GM12878 (cell line): ENCODE measurements around the gene MRPS18A. TPM values are rescaled to one million over a fixed set of nuclear protein-coding genes. Genes with fewer than 3 reads are reported as not detected.

Source experiments
- ATAC-seq: fragments of 200-7000 bp; cut with Tn5 transposase; 3 replicates; pipeline ENCODE4 v1.9.1; 2020; ENCODE audit warnings: mild to moderate bottlenecking, moderate library complexity
- BruUV-seq: library from RNA; stranded (reverse); fragments of 400-500 nt; replicated peaks from 2 replicates; lab custom pipeline; 2021; lab: Mats Ljungman, UMichigan
- CTCF ChIA-PET: fragments of 300-600 bp; sonication (Branson Sonifier 250); formaldehyde crosslinking; extraction: SDS; loops from one replicate; lab custom pipeline; 2021; ENCODE audit warnings: inconsistent platforms; lab: Yijun Ruan, JAX
- POLR2A ChIA-PET: fragments of 350-600 bp; formaldehyde crosslinking; extraction: SDS; loops from one replicate; lab custom pipeline; 2021; ENCODE audit warnings: inconsistent platforms; lab: Charles Lee
- RAD21 ChIA-PET: fragments of 300-600 bp; sonication (Branson Sonifier 250); formaldehyde crosslinking; loops from one replicate; lab custom pipeline; 2023; ENCODE audit warnings: antibody characterized with exemption; ENCODE audit not compliant: unreplicated experiment; lab: Charles Lee
- SMC1A ChIA-PET: fragments of 300-600 bp; sonication (Branson Sonifier 250); formaldehyde crosslinking; loops from one replicate; lab custom pipeline; 2023; ENCODE audit not compliant: unreplicated experiment, uncharacterized antibody; lab: Charles Lee
- DNase-seq: peaks from one replicate; pipeline ENCODE4 v3.0.0-alpha.2; 2011; ENCODE audit warnings: low read depth, low spot score
- FAIRE-seq: peaks from 3 replicates; lab custom pipeline; 2011; peaks lifted over from hg19 to GRCh38; lab: Jason Lieb, UNC
- H2AFZ ChIP-seq: 2 replicates; pipeline ENCODE4 v1.6.0; 2011; ENCODE audit warnings: low read depth, low read length, control low read depth; ENCODE audit not compliant: control insufficient read depth
- H3K27ac ChIP-seq: 2 replicates; pipeline ENCODE4 v1.5.1; 2011; ENCODE audit warnings: control low read depth; ENCODE audit not compliant: control insufficient read depth, insufficient read depth
- H3K27me3 ChIP-seq, 2 experiments: replicated peaks in 1 of 2; 2 replicates each; pipeline versions ENCODE4 v1.6.0 to v1.6.1; 2011; ENCODE audit warnings: low read length in 1 of 2; ENCODE audit not compliant: control insufficient read depth in 2 of 2, insufficient read depth in 2 of 2
- H3K36me3 ChIP-seq, 2 experiments: 2 replicates each; pipeline ENCODE4 v1.5.1; 2011; ENCODE audit warnings: low read length in 1 of 2; ENCODE audit not compliant: control insufficient read depth in 2 of 2, insufficient read depth in 2 of 2
- H3K4me1 ChIP-seq: 2 replicates; pipeline ENCODE4 v1.6.1; 2011; ENCODE audit warnings: mild to moderate bottlenecking, low read length, moderate library complexity, mixed read lengths; ENCODE audit not compliant: control insufficient read depth, insufficient read depth
- H3K4me2 ChIP-seq: 2 replicates; pipeline ENCODE4 v1.6.0; 2011; ENCODE audit warnings: control low read depth; ENCODE audit not compliant: control insufficient read depth, insufficient read depth
- H3K4me3 ChIP-seq: fragments of 200-600 bp; sonication (generic); 2 replicates; pipeline ENCODE4 v1.5.1; 2016
- H3K79me2 ChIP-seq: 2 replicates; pipeline ENCODE4 v1.6.0; 2011; ENCODE audit warnings: low read length; ENCODE audit not compliant: control insufficient read depth, insufficient read depth
- H3K9ac ChIP-seq: 2 replicates; pipeline ENCODE4 v1.8.0; 2011; ENCODE audit warnings: low read length, control low read depth, mixed read lengths; ENCODE audit not compliant: control insufficient read depth, insufficient read depth
- H3K9me3 ChIP-seq: replicated peaks from 3 replicates; pipeline ENCODE4 v1.5.1; 2011; ENCODE audit warnings: mild to moderate bottlenecking, low read length; ENCODE audit not compliant: control insufficient read depth, insufficient read depth
- H4K20me1 ChIP-seq: 2 replicates; pipeline ENCODE4 v1.6.0; 2011; ENCODE audit not compliant: control insufficient read depth, insufficient read depth
- BRCA1 ChIP-seq: IDR thresholded peaks from 2 replicates; pipeline ENCODE4 v1.6.1; 2011; ENCODE audit warnings: low read depth, low read length, improper control_type of control experiment
- CEBPB ChIP-seq, 2 experiments: fragments of 150-350 bp in 1 of 2; IDR thresholded peaks; 2 replicates each; pipeline ENCODE4 v1.6.1; 2012 to 2014; ENCODE audit warnings: low read depth in 2 of 2, low read length in 2 of 2, borderline replicate concordance in 1 of 2, inconsistent platforms in 1 of 2
- FOS ChIP-seq: IDR thresholded peaks from 3 replicates; pipeline ENCODE4 v1.6.1; 2011; ENCODE audit warnings: borderline replicate concordance; ENCODE audit not compliant: insufficient read length; ENCODE audit errors: extremely low read depth
- IKZF1 ChIP-seq: fragments of 450-650 bp; conservative IDR thresholded peaks from 2 replicates; pipeline ENCODE4 v1.6.1; 2017; ENCODE audit warnings: antibody characterized with exemption, mild to moderate bottlenecking
- KAT2A ChIP-seq: conservative IDR thresholded peaks from 2 replicates; pipeline ENCODE4 v1.6.1; 2011; ENCODE audit warnings: low read depth, low read length; ENCODE audit not compliant: control insufficient read depth
- KDM1A ChIP-seq: fragments of 200-600 bp; sonication (generic); IDR thresholded peaks from 2 replicates; pipeline ENCODE4 v1.6.1; 2016; ENCODE audit warnings: borderline replicate concordance
- MEF2B ChIP-seq: fragments of 450-650 bp; IDR thresholded peaks from 2 replicates; pipeline ENCODE4 v1.6.1; 2018; ENCODE audit warnings: mild to moderate bottlenecking, moderate library complexity; ENCODE audit not compliant: partially characterized antibody, poor library complexity, severe bottlenecking
- MLLT1 ChIP-seq: fragments of 450-650 bp; IDR thresholded peaks from 2 replicates; pipeline ENCODE4 v1.6.1; 2016; ENCODE audit warnings: mild to moderate bottlenecking
- MTA3 ChIP-seq: IDR thresholded peaks from 2 replicates; pipeline ENCODE4 v1.6.1; 2012; ENCODE audit warnings: low read length, inconsistent platforms, borderline replicate concordance
- MYB ChIP-seq: fragments of 150-350 bp; IDR thresholded peaks from 2 replicates; pipeline ENCODE4 v1.6.1; 2014; ENCODE audit warnings: mild to moderate bottlenecking, low read depth, low read length, borderline replicate concordance
- MYC ChIP-seq: IDR thresholded peaks from 2 replicates; pipeline ENCODE4 v1.6.1; 2011; ENCODE audit warnings: mild to moderate bottlenecking, low read length, moderate library complexity, inconsistent platforms; ENCODE audit not compliant: insufficient read depth, insufficient replicate concordance, insufficient read length, severe bottlenecking
- NFIC ChIP-seq: IDR thresholded peaks from 2 replicates; pipeline ENCODE4 v1.6.1; 2012; ENCODE audit warnings: low read depth, mild to moderate bottlenecking, inconsistent platforms, low read length, moderate library complexity
- NFXL1 ChIP-seq: fragments of 450-650 bp; IDR thresholded peaks from 2 replicates; pipeline ENCODE4 v1.6.1; 2017; ENCODE audit warnings: antibody characterized with exemption, mild to moderate bottlenecking, borderline replicate concordance
- RAD21 ChIP-seq: IDR thresholded peaks from 2 replicates; pipeline ENCODE4 v1.6.1; 2011; ENCODE audit warnings: mild to moderate bottlenecking, low read depth, low read length, moderate library complexity; ENCODE audit not compliant: insufficient read depth
- RFX5 ChIP-seq: IDR thresholded peaks from 2 replicates; pipeline ENCODE4 v1.6.1; 2011; ENCODE audit warnings: low read depth, low read length, improper control_type of control experiment
- SIN3A ChIP-seq: IDR thresholded peaks from 2 replicates; pipeline ENCODE4 v1.6.1; 2012; ENCODE audit warnings: low read depth, low read length, improper control_type of control experiment
- SRF ChIP-seq, 2 experiments: IDR thresholded peaks; 2 replicates each; pipeline ENCODE4 v1.6.1; 2011; ENCODE audit warnings: low read depth in 2 of 2, low read length in 2 of 2, mild to moderate bottlenecking in 1 of 2, moderate library complexity in 1 of 2
- STAT3 ChIP-seq: IDR thresholded peaks from 2 replicates; pipeline ENCODE4 v1.6.1; 2011; ENCODE audit warnings: low read depth, low read length, improper control_type of control experiment
- SUZ12 ChIP-seq: fragments of 200-600 bp; sonication (generic); IDR thresholded peaks from one replicate; pipeline ENCODE4 v1.6.1; 2018; ENCODE audit warnings: antibody characterized with exemption, mild to moderate bottlenecking; ENCODE audit not compliant: unreplicated experiment
- ZSCAN29 ChIP-seq: fragments of 450-650 bp; IDR thresholded peaks from 2 replicates; pipeline ENCODE4 v1.6.1; 2017; ENCODE audit warnings: mild to moderate bottlenecking, moderate library complexity
- WGBS: methylation state at CpG from one replicate; pipeline ENCODE4 v1.1.6; 2016; ENCODE audit warnings: low lambda C conversion rate; ENCODE audit not compliant: insufficient replicate concordance, insufficient coverage; ENCODE audit errors: missing lambda C conversion rate; 5-methylcytosine and 5-hydroxymethylcytosine counted together
- in situ Hi-C: fragments of 300-500 bp; cut with MboI; formaldehyde crosslinking; loops from 9 replicates; pipeline ENCODE4 v1.14.3; 2018; ENCODE audit warnings: mixed read lengths
- intact Hi-C: fragments of 100-400 bp; cut with micrococcal nuclease; formaldehyde crosslinking; loops from one replicate; pipeline ENCODE4 v1.14.2; 2022; ENCODE audit not compliant: unreplicated experiment
- polyA plus RNA-seq, 11 experiments: library from polyadenylated mRNA; depleted of rRNA in 4 of 11; unstranded in 6 of 11; stranded (reverse) in 5 of 11; fragments of >200 nt; fragmentation: Nextera tagmentation in 4 of 11; fragmentation: Illumina TruSeq in 1 of 11; extraction: Ambion mirVana in 4 of 11; extraction: Trizol in 1 of 11; gene quantifications; 1 replicate in 1 of 11; 2 replicates in 10 of 11; pipeline versions ENCODE4 v1.2.1 to v1.2.3, GENCODE V29; 2011 to 2016; ENCODE audit warnings: inconsistent platforms in 2 of 11, missing spikeins in 2 of 11, low read depth in 1 of 11
- total RNA-seq, 4 experiments: library from RNA; depleted of rRNA in 3 of 4; stranded (reverse); fragments of >200 nt in 3 of 4; fragmentation: Illumina TruSeq in 1 of 4; extraction: Trizol in 1 of 4; gene quantifications; 2 replicates each; pipeline versions ENCODE4 v1.2.1 to v1.2.3, GENCODE V29; 2013 to 2021

The MRPS18A gene
- total and polyA plus RNA-seq, 10 of the 15 experiments (the other 5 are each of a cell fraction or from before 2014, with no cell fraction given) = 66.3 to 158 (median 98.7) TPM

- in situ Hi-C loops (no loop called here), intact Hi-C loops (no loop called here)
- ChIA-PET RAD21 (no interaction called here), POLR2A (no interaction called here), SMC1A (no interaction called here), CTCF (interaction anchor here (1.1 to 1.9 kb wide), 2 partner anchors 14 to 405 kb away, joined by 4 to 5 read pairs; no protein-coding TSS in a partner anchor)
- DNase-seq (no peak), FAIRE-seq (no peak), ATAC-seq (no peak)
- H3K4me2 ChIP-seq = no peak overlapping the region
- 72% methylated on average over 2 of the region's 2 CpGs for WGBS
- no TSS peak for BruUV-seq
- H3K4me1 ChIP-seq = peaks cover 10% of the 10 kb centered on the region
- TF ChIP-seq STAT3 (no peak), IKZF1 (no peak), FOS (no peak), NFXL1 (no peak), KAT2A (no peak), RAD21 (no peak), MYB (no peak), SUZ12 (no peak), MLLT1 (no peak), RFX5 (no peak), SRF (IDR thresholded peaks at IDR 0.05; ENCODE audit: low read depth in 2 of 2, low read length in 2 of 2) (no peak), ZSCAN29 (no peak), KDM1A (no peak), CEBPB (IDR thresholded peaks at IDR 0.05; ENCODE audit: borderline replicate concordance in 1 of 2, low read depth in 2 of 2, low read length in 2 of 2) (no peak), SIN3A (no peak), BRCA1 (no peak), MYC (no peak), NFIC (no peak), MTA3 (no peak), MEF2B (no peak)
- no peaks in the 10 kb centered on the region for H4K20me1 ChIP-seq
- no peaks in the 10 kb centered on the region for H3K79me2 ChIP-seq
- no peak overlapping the region for H2AFZ ChIP-seq
- no peak overlapping the region for H3K27ac ChIP-seq
- no peak overlapping the region for H3K4me3 ChIP-seq
- no peaks in the 10 kb centered on the region for H3K27me3 ChIP-seq
- H3K9ac ChIP-seq = no peak overlapping the region
- H3K9me3 ChIP-seq = no peaks in the 10 kb centered on the region
- H3K36me3 ChIP-seq = peaks cover 25 to 49% of the 10 kb centered on the region in 2 experiments
Observed at GRCh38 chr6:43674291-43674690, 13.3 kb downstream of the MRPS18A start.
